ENCODE measurements around the gene NUMB.
A peak's percentile ranks its signal among the peaks of the same experiment; 100 is the strongest.

Gene NUMB

GRCh38 chr14:73458183-73458976, at the start of gene NUMB:
NUMB (minus strand) TSS chr14:73458546; CDS start chr14:73355751, 102,795 bp downstream.
- H3K4me1 ChIP-seq, result peaks cover 40% of the 10 kb centered on the region
- no peaks in the 10 kb centered on the region for H3K9me3 ChIP-seq
- peak within 1 kb of the TSS; percentile 92 for H3K9ac ChIP-seq
- 0 out of 2 replicates have a peak, but pooled peaks have one; percentile 41 for TF ChIP-seq Cebpa-rat (IDR thresholded peaks at IDR 0.05)
- peak within 1 kb of the TSS; percentile 84 for H3K27ac ChIP-seq
- no peaks in the 10 kb centered on the region for H3K36me3 ChIP-seq
- H4K20me1 ChIP-seq, result peaks cover 43% of the 10 kb centered on the region
- no peaks in the 10 kb centered on the region for H3K27me3 ChIP-seq
- peak within 1 kb of the TSS; percentile 92 for H3K4me2 ChIP-seq
- H3K4me3 ChIP-seq, result peak within 1 kb of the TSS; percentile 98

- TF ChIP-seq Cebpa-rat (IDR thresholded peaks at IDR 0.05), result no peak
- Histone ChIP-seq H3K4me2 (no peak overlapping the region), H3K9ac (no peak overlapping the region)
Measured at GRCh38 chr14:73503648-73504047, 45.3 kb upstream of the NUMB start.

GRCh38 chr14:73502017-73502619, 43.8 kb upstream of the NUMB start:
- H4K20me1 ChIP-seq, result peaks cover 14% of the 10 kb centered on the region
- H3K27ac ChIP-seq, result no peak overlapping the region
- no peaks in the 10 kb centered on the region for H3K4me1 ChIP-seq
- peaks cover 33% of the 10 kb centered on the region for H3K36me3 ChIP-seq
- peak; percentile 35; the same call in 1 of the 2 replicates for TF ChIP-seq Cebpa-rat (IDR thresholded peaks at IDR 0.05)
- no peaks in the 10 kb centered on the region for H3K27me3 ChIP-seq
- no peak overlapping the region for H3K9ac ChIP-seq
- H3K9me3 ChIP-seq, result no peaks in the 10 kb centered on the region
- no peak overlapping the region for H3K4me2 ChIP-seq
- no peak overlapping the region for H3K4me3 ChIP-seq

More at GRCh38 chr14:73503648-73504047, 45.3 kb upstream of the NUMB start:
- no peaks in the 10 kb centered on the region for H3K4me1 ChIP-seq
- H3K9me3 ChIP-seq, result no peaks in the 10 kb centered on the region
- H3K27ac ChIP-seq, result no peak overlapping the region
- H3K27me3 ChIP-seq, result no peaks in the 10 kb centered on the region
- H3K36me3 ChIP-seq, result peaks cover 23% of the 10 kb centered on the region; the same call in 1 of the 2 replicates
- H4K20me1 ChIP-seq, result no peaks in the 10 kb centered on the region; the same call in 1 of the 2 replicates
- H3K4me3 ChIP-seq, result no peak overlapping the region

GRCh38 chr14:73500360-73500759, 42.0 kb upstream of the NUMB start:
- Histone ChIP-seq H3K36me3 (peaks cover 37% of the 10 kb centered on the region), H3K9ac (no peak overlapping the region), H3K27me3 (no peaks in the 10 kb centered on the region), H3K4me1 (no peaks in the 10 kb centered on the region), H3K27ac (no peak overlapping the region), H3K4me3 (no peak overlapping the region), H4K20me1 (peaks cover 31% of the 10 kb centered on the region), H3K9me3 (no peaks in the 10 kb centered on the region), H3K4me2 (no peak overlapping the region)
- no peak for TF ChIP-seq Cebpa-rat (IDR thresholded peaks at IDR 0.05)

GRCh38 chr14:73494593-73494992, 36.2 kb upstream of the NUMB start:
- H4K20me1 ChIP-seq, result peaks cover 74% of the 10 kb centered on the region
- peaks cover 33% of the 10 kb centered on the region for H3K4me1 ChIP-seq
- peak overlapping the region; percentile 98 for H3K4me2 ChIP-seq
- peaks cover 61% of the 10 kb centered on the region for H3K36me3 ChIP-seq
- peaks cover 10% of the 10 kb centered on the region; the same call in 1 of the 2 replicates for H3K9me3 ChIP-seq
- no peak overlapping the region for H3K4me3 ChIP-seq
- TF ChIP-seq Cebpa-rat (IDR thresholded peaks at IDR 0.05), result no peak
- no peak overlapping the region for H3K9ac ChIP-seq
- no peak overlapping the region for H3K27ac ChIP-seq
- no peaks in the 10 kb centered on the region for H3K27me3 ChIP-seq

GRCh38 chr14:73492670-73493069, 34.3 kb upstream of the NUMB start:
- Histone ChIP-seq H3K4me3 (peak overlapping the region; percentile 94), H3K27ac (no peak overlapping the region), H3K4me1 (peaks cover 33% of the 10 kb centered on the region), H3K9me3 (peaks cover 10% of the 10 kb centered on the region; the same call in 1 of the 2 replicates), H3K9ac (no peak overlapping the region), H4K20me1 (peaks cover 64% of the 10 kb centered on the region), H3K4me2 (peak overlapping the region; percentile 98), H3K36me3 (peaks cover 44% of the 10 kb centered on the region), H3K27me3 (no peaks in the 10 kb centered on the region)
- TF ChIP-seq Cebpa-rat (IDR thresholded peaks at IDR 0.05), result no peak

GRCh38 chr14:73492043-73492552, 33.8 kb upstream of the NUMB start:
- H3K9me3 ChIP-seq, result peaks cover 10% of the 10 kb centered on the region; the same call in 1 of the 2 replicates
- peak overlapping the region; percentile 92 for H3K27ac ChIP-seq
- no peaks in the 10 kb centered on the region for H3K27me3 ChIP-seq
- peaks cover 43% of the 10 kb centered on the region for H3K36me3 ChIP-seq
- peak overlapping the region; percentile 94 for H3K4me3 ChIP-seq
- H4K20me1 ChIP-seq, result peaks cover 59% of the 10 kb centered on the region
- peak overlapping the region; percentile 93 for H3K9ac ChIP-seq
- H3K4me2 ChIP-seq, result peak overlapping the region; percentile 98
- H3K4me1 ChIP-seq, result peaks cover 33% of the 10 kb centered on the region
- no peak for TF ChIP-seq Cebpa-rat (IDR thresholded peaks at IDR 0.05)

GRCh38 chr14:73491256-73492042, 33.1 kb upstream of the NUMB start:
- Histone ChIP-seq H3K4me1 (peaks cover 33% of the 10 kb centered on the region), H3K36me3 (peaks cover 37% of the 10 kb centered on the region), H3K9ac (peak overlapping the region; percentile 93), H3K27ac (peak overlapping the region; percentile 92), H3K4me2 (peak overlapping the region; percentile 98), H3K9me3 (peaks cover 10% of the 10 kb centered on the region; the same call in 1 of the 2 replicates), H3K27me3 (no peaks in the 10 kb centered on the region), H3K4me3 (peak overlapping the region; percentile 94), H4K20me1 (peaks cover 53% of the 10 kb centered on the region)
- TF ChIP-seq Cebpa-rat (IDR thresholded peaks at IDR 0.05), result no peak

- peaks cover 32% of the 10 kb centered on the region for H3K4me1 ChIP-seq
- no peak overlapping the region for H3K4me3 ChIP-seq
- no peaks in the 10 kb centered on the region for H3K27me3 ChIP-seq
- H3K27ac ChIP-seq, result no peak overlapping the region
- peaks cover 10% of the 10 kb centered on the region; the same call in 1 of the 2 replicates for H3K9me3 ChIP-seq
- no peak overlapping the region for H3K9ac ChIP-seq
- peaks cover 28% of the 10 kb centered on the region for H3K36me3 ChIP-seq
- no peak overlapping the region for H3K4me2 ChIP-seq
- TF ChIP-seq Cebpa-rat (IDR thresholded peaks at IDR 0.05), result no peak
- peaks cover 35% of the 10 kb centered on the region for H4K20me1 ChIP-seq
Measured at GRCh38 chr14:73489481-73490175, 31.3 kb upstream of the NUMB start.

Measured in BLaER1 (cell line).